Right ventricle myocardium inferior (tissue), 1 donor: ENCODE data around the gene TMPRSS9. TPM values are rescaled to one million over a fixed set of nuclear protein-coding genes. Genes with fewer than 3 reads are reported as not detected.
"Not testable (repeated sequence)": the region's sequence is repeated elsewhere in the genome, so short reads cannot be mapped to it uniquely, and the experiment has no call there.

Experiments
- ATAC-seq: fragments of 200-7000 bp; cut with Tn5 transposase; one replicate; pipeline ENCODE4 v1.9.1; 2020; ENCODE audit warnings: mild to moderate bottlenecking, moderate library complexity
- DNase-seq: peaks from one replicate; pipeline ENCODE4 v3.0.0; 2021; ENCODE audit errors: missing footprints
- intact Hi-C: fragments of 100-400 bp; cut with DNase I; formaldehyde crosslinking; loops from one replicate; pipeline ENCODE4 v1.11.0; 2022
- total RNA-seq: library from RNA; stranded (reverse); fragmentation: NEBNext Ultra II Directional; extraction: Animal tissue kit (Norgen Biotek cat#: 25700); gene quantifications from one replicate; pipeline ENCODE4 v1.2.1, GENCODE V29; 2021
- donor health status: DM: no; HTN: yes; CAD: no; lungs with severe emphysema.

Gene TMPRSS9
- total RNA-seq, 1 donor from 2014 or later, result not detected

- no peak for DNase-seq
- intact Hi-C loops, result no loop called here
- ATAC-seq, result no peak
Measured at GRCh38 chr19:2438178-2438577, 78.1 kb downstream of the TMPRSS9 start.

- ATAC-seq, result no peak
- no peak for DNase-seq
- intact Hi-C loops, result no loop called here
Measured at GRCh38 chr19:2440515-2440914, 80.5 kb downstream of the TMPRSS9 start.

GRCh38 chr19:2441096-2441752, 81.2 kb downstream of the TMPRSS9 start:
- intact Hi-C loops, result no loop called here
- peak; percentile 47 for DNase-seq
- ATAC-seq, result no peak

- DNase-seq, result peak; percentile 57
- no peak for ATAC-seq
- intact Hi-C loops, result no loop called here
Measured at GRCh38 chr19:2443116-2443784, 83.2 kb downstream of the TMPRSS9 start.

GRCh38 chr19:2443785-2444182, 83.7 kb downstream of the TMPRSS9 start:
- ATAC-seq (no peak), DNase-seq (no peak)

GRCh38 chr19:2444251-2445002, 84.4 kb downstream of the TMPRSS9 start:
- DNase-seq (no peak), ATAC-seq (no peak)
- intact Hi-C loops, result no loop called here

More at GRCh38 chr19:2443785-2444182, 83.7 kb downstream of the TMPRSS9 start:
- intact Hi-C loops, result no loop called here

GRCh38 chr19:2446381-2446780, 86.3 kb downstream of the TMPRSS9 start:
- intact Hi-C loops, result no loop called here
- DNase-seq, result no peak
- no peak for ATAC-seq

GRCh38 chr19:2449019-2449418, 89.0 kb downstream of the TMPRSS9 start:
- no peak for ATAC-seq
- DNase-seq, result no peak
- intact Hi-C loops, result no loop called here

- no peak for DNase-seq
- intact Hi-C loops, result no loop called here
- ATAC-seq, result no peak
Measured at GRCh38 chr19:2451138-2451537, 91.1 kb downstream of the TMPRSS9 start.

GRCh38 chr19:2451741-2452140, 91.7 kb downstream of the TMPRSS9 start:
- intact Hi-C loops, result no loop called here
- ATAC-seq (no peak), DNase-seq (no peak)

- intact Hi-C loops, result no loop called here
- no peak for ATAC-seq
- DNase-seq, result peak; percentile 28
Measured at GRCh38 chr19:2453431-2454025, 93.5 kb downstream of the TMPRSS9 start.

GRCh38 chr19:2454199-2454961, 94.3 kb downstream of the TMPRSS9 start:
- intact Hi-C loops, result no loop called here
- no peak for ATAC-seq
- DNase-seq, result peak; percentile 23

- ATAC-seq, result no peak
- intact Hi-C loops, result no loop called here
- DNase-seq, result peak; percentile 23
Measured at GRCh38 chr19:2454962-2455850, 95.1 kb downstream of the TMPRSS9 start.

GRCh38 chr19:2455851-2456570, 95.9 kb downstream of the TMPRSS9 start:
- ATAC-seq, result peak; percentile 23
- intact Hi-C loops, result no loop called here

GRCh38 chr19:2457394-2458037, 97.5 kb downstream of the TMPRSS9 start:
- intact Hi-C loops, result loop anchor here (1.0 kb wide), 1 partner anchor 30 kb away; the partner anchor contains the start of gene TIMM13
- no peak for DNase-seq
- ATAC-seq, result no peak

More at GRCh38 chr19:2455851-2456570, 95.9 kb downstream of the TMPRSS9 start:
- DNase-seq, result peak; percentile 70

- DNase-seq, result no peak
- no peak for ATAC-seq
- intact Hi-C loops, result no loop called here
Measured at GRCh38 chr19:2458054-2458453, 98.0 kb downstream of the TMPRSS9 start.

GRCh38 chr19:2458776-2459175, 98.7 kb downstream of the TMPRSS9 start:
- DNase-seq, intact Hi-C loops, ATAC-seq: not testable (repeated sequence)
